Measurements from ENCODE around the gene BMF.
"Not testable (repeated sequence)": the region's sequence is repeated elsewhere in the genome, so short reads cannot be mapped to it uniquely, and the experiment has no call there.

The BMF gene

GRCh38 chr15:40128766-40129660 lies 20.3 kb upstream of the BMF start:
- DNase-seq (ENCODE audit: low spot score): no peak

GRCh38 chr15:40125950-40126349 lies 17.3 kb upstream of the BMF start:
- DNase-seq (ENCODE audit: low spot score): no peak

- DNase-seq (ENCODE audit: low spot score): not testable (repeated sequence)
These were observed 16.2 kb upstream of the BMF start for GRCh38 chr15:40124807-40125285.

GRCh38 chr15:40124333-40124732 lies 15.7 kb upstream of the BMF start:
- DNase-seq (ENCODE audit: low spot score): not testable (repeated sequence)

- not testable (repeated sequence) for DNase-seq (ENCODE audit: low spot score)
These were observed 15.2 kb upstream of the BMF start for GRCh38 chr15:40123863-40124262.

- DNase-seq (ENCODE audit: low spot score): not testable (repeated sequence)
These were observed 14.3 kb upstream of the BMF start for GRCh38 chr15:40122989-40123388.

GRCh38 chr15:40121911-40122638 lies 13.4 kb upstream of the BMF start:
- no peak for DNase-seq (ENCODE audit: low spot score)

- DNase-seq (ENCODE audit: low spot score): no peak
These were observed 9.8 kb upstream of the BMF start for GRCh38 chr15:40118473-40118872.

GRCh38 chr15:40115670-40116093 lies 7.0 kb upstream of the BMF start:
- DNase-seq (ENCODE audit: low spot score): no peak

GRCh38 chr15:40115106-40115505 lies 6.4 kb upstream of the BMF start:
- not testable (repeated sequence) for DNase-seq (ENCODE audit: low spot score)

GRCh38 chr15:40114218-40114617 lies 5.5 kb upstream of the BMF start:
- no peak for DNase-seq (ENCODE audit: low spot score)

- no peak for DNase-seq (ENCODE audit: low spot score)
These were observed 4.1 kb upstream of the BMF start for GRCh38 chr15:40112789-40113188.

- no peak for DNase-seq (ENCODE audit: low spot score)
These were observed 3.2 kb upstream of the BMF start for GRCh38 chr15:40111888-40112287.

- no peak for DNase-seq (ENCODE audit: low spot score)
These were observed 2.3 kb upstream of the BMF start for GRCh38 chr15:40110866-40111550.

- peak; percentile 55 for DNase-seq (ENCODE audit: low spot score)
These were observed 421 bp downstream of the BMF start for GRCh38 chr15:40108061-40108854.

GRCh38 chr15:40106203-40107161 lies 2.2 kb downstream of the BMF start:
- DNase-seq (ENCODE audit: low spot score): peak; percentile 48

- no peak for DNase-seq (ENCODE audit: low spot score)
These were observed 3.0 kb downstream of the BMF start for GRCh38 chr15:40105517-40106202.

GRCh38 chr15:40104865-40105516 lies 3.7 kb downstream of the BMF start:
- peak; percentile 82 for DNase-seq (ENCODE audit: low spot score)

GRCh38 chr15:40104296-40104864 lies 4.3 kb downstream of the BMF start:
- no peak for DNase-seq (ENCODE audit: low spot score)
